Hepatocyte (in vitro differentiated cells): ENCODE measurements around the gene TRPM5. TPM values are rescaled to one million over a fixed set of nuclear protein-coding genes. Genes with fewer than 3 reads are reported as not detected.

Source experiments
- DNase-seq: peaks from one replicate; pipeline ENCODE4 v3.0.0-alpha.2; 2016; ENCODE audit warnings: low spot score
- H2AFZ ChIP-seq: fragments of 200-600 bp; sonication (generic); 2 replicates; pipeline ENCODE4 v1.6.0; 2016; ENCODE audit warnings: antibody characterized with exemption, mild to moderate bottlenecking
- H3K27ac ChIP-seq: fragments of 200-600 bp; sonication (generic); 2 replicates; pipeline ENCODE4 v1.5.1; 2016; ENCODE audit warnings: mild to moderate bottlenecking
- H3K27me3 ChIP-seq: fragments of 200-600 bp; sonication (generic); 2 replicates; pipeline ENCODE4 v1.6.1; 2016
- H3K36me3 ChIP-seq: fragments of 200-600 bp; sonication (generic); replicated peaks from 2 replicates; pipeline ENCODE4 v1.5.1; 2016; ENCODE audit warnings: low read depth; ENCODE audit not compliant: insufficient read depth
- H3K4me1 ChIP-seq: fragments of 200-600 bp; sonication (generic); 2 replicates; pipeline ENCODE4 v1.5.1; 2016; ENCODE audit warnings: mild to moderate bottlenecking, moderate library complexity; ENCODE audit not compliant: insufficient read depth
- H3K4me2 ChIP-seq: fragments of 200-600 bp; sonication (generic); 2 replicates; pipeline ENCODE4 v1.6.0; 2016
- H3K4me3 ChIP-seq: fragments of 200-600 bp; sonication (generic); 2 replicates; pipeline ENCODE4 v1.5.1; 2016; ENCODE audit warnings: mild to moderate bottlenecking
- H3K79me2 ChIP-seq: fragments of 200-600 bp; sonication (generic); 2 replicates; pipeline ENCODE4 v1.6.0; 2017; ENCODE audit warnings: mild to moderate bottlenecking
- H3K9me2 ChIP-seq: fragments of 200-600 bp; sonication (generic); replicated peaks from 2 replicates; pipeline ENCODE4 v1.6.0; 2017; ENCODE audit warnings: mild to moderate bottlenecking; ENCODE audit not compliant: insufficient read depth
- H3K9me3 ChIP-seq: fragments of 200-600 bp; sonication (generic); 2 replicates; pipeline ENCODE4 v1.5.1; 2016; ENCODE audit warnings: low read depth, mild to moderate bottlenecking
- H4K20me1 ChIP-seq: fragments of 200-600 bp; sonication (generic); 2 replicates; pipeline ENCODE4 v1.6.0; 2016; ENCODE audit warnings: mild to moderate bottlenecking; ENCODE audit not compliant: insufficient read depth, poor library complexity, severe bottlenecking
- CTCF ChIP-seq: fragments of 200-600 bp; sonication (generic); IDR thresholded peaks from 2 replicates; pipeline ENCODE4 v1.5.1; 2016; ENCODE audit warnings: antibody characterized with exemption, mild to moderate bottlenecking; ENCODE audit not compliant: poor library complexity
- EZH2 ChIP-seq: fragments of 200-600 bp; sonication (generic); IDR thresholded peaks from 2 replicates; pipeline ENCODE4 v1.6.1; 2016; ENCODE audit warnings: antibody characterized with exemption, mild to moderate bottlenecking, borderline replicate concordance
- EZH2phosphoT487 ChIP-seq: fragments of 200-600 bp; sonication (generic); IDR thresholded peaks from one replicate; pipeline ENCODE4 v1.6.1; 2018; ENCODE audit warnings: antibody characterized with exemption, mild to moderate bottlenecking, low read depth, moderate library complexity; ENCODE audit not compliant: unreplicated experiment, severe bottlenecking
- WGBS: methylation state at CpG from one replicate; pipeline ENCODE4 v1.1.6; 2016; ENCODE audit warnings: low lambda C conversion rate; ENCODE audit errors: missing lambda C conversion rate; 5-methylcytosine and 5-hydroxymethylcytosine counted together
- polyA plus RNA-seq: library from polyadenylated mRNA; unstranded; fragments of >200 nt; fragmentation: Nextera tagmentation; extraction: Ambion mirVana; gene quantifications from 2 replicates; pipeline ENCODE4 v1.2.1, GENCODE V29; 2016
- total RNA-seq: library from RNA; depleted of rRNA; stranded (reverse); fragments of >200 nt; gene quantifications from 2 replicates; pipeline ENCODE4 v1.2.3, GENCODE V29; 2014

Gene TRPM5
- total and polyA plus RNA-seq, 2 experiments from 2014 or later = 0.07 to 0.13 TPM

- WGBS = 82% methylated on average over 16 of the region's 24 CpGs
- Histone ChIP-seq H2AFZ (no peak overlapping the region), H3K9me3 (no peaks in the 10 kb centered on the region), H3K9me2 (no peaks in the 10 kb centered on the region), H3K4me1 (peaks cover 20% of the 10 kb centered on the region), H3K27me3 (no peaks in the 10 kb centered on the region), H3K4me2 (no peak overlapping the region), H3K79me2 (no peaks in the 10 kb centered on the region), H3K4me3 (no peak overlapping the region), H3K27ac (no peak overlapping the region), H3K36me3 (no peaks in the 10 kb centered on the region), H4K20me1 (no peaks in the 10 kb centered on the region)
- TF ChIP-seq EZH2 (no peak), CTCF (no peak), EZH2phosphoT487 (no peak)
- DNase-seq = no peak
Measured at GRCh38 chr11:2462986-2463765, 18.9 kb upstream of the TRPM5 start.

- H3K9me2 ChIP-seq = no peaks in the 10 kb centered on the region
- TF ChIP-seq EZH2 (no peak), CTCF (no peak), EZH2phosphoT487 (no peak)
- H3K36me3 ChIP-seq = no peaks in the 10 kb centered on the region
- H3K79me2 ChIP-seq = no peaks in the 10 kb centered on the region
- no peaks in the 10 kb centered on the region for H3K27me3 ChIP-seq
- no peaks in the 10 kb centered on the region for H4K20me1 ChIP-seq
- WGBS = 93% methylated on average over 8 of the region's 8 CpGs
- DNase-seq = no peak
- no peak overlapping the region for H2AFZ ChIP-seq
- no peak overlapping the region for H3K4me2 ChIP-seq
- no peak overlapping the region for H3K27ac ChIP-seq
- no peaks in the 10 kb centered on the region for H3K9me3 ChIP-seq
- no peak overlapping the region for H3K4me3 ChIP-seq
- H3K4me1 ChIP-seq = peaks cover 20% of the 10 kb centered on the region
Measured at GRCh38 chr11:2462543-2462985, 18.2 kb upstream of the TRPM5 start.

GRCh38 chr11:2461956-2462542 is 17.7 kb upstream of the TRPM5 start:
- Histone ChIP-seq H3K4me2 (no peak overlapping the region), H3K4me3 (no peak overlapping the region), H4K20me1 (no peaks in the 10 kb centered on the region), H3K79me2 (no peaks in the 10 kb centered on the region), H2AFZ (no peak overlapping the region), H3K27ac (no peak overlapping the region), H3K27me3 (no peaks in the 10 kb centered on the region), H3K4me1 (peaks cover 20% of the 10 kb centered on the region), H3K9me2 (no peaks in the 10 kb centered on the region), H3K36me3 (no peaks in the 10 kb centered on the region), H3K9me3 (no peaks in the 10 kb centered on the region)
- TF ChIP-seq CTCF = no peak
- no peak for TF ChIP-seq EZH2
- no peak for TF ChIP-seq EZH2phosphoT487
- DNase-seq = no peak
- WGBS = 95% methylated on average over 14 of the region's 14 CpGs
